ENCODE measurements around the gene GJA9. TPM values are rescaled to one million over a fixed set of nuclear protein-coding genes. Genes with fewer than 3 reads are reported as not detected.

The GJA9 gene
- total and polyA plus RNA-seq, 2 of the 8 experiments (the other 6 are each of a cell fraction or from before 2014, with no cell fraction given) = not detected

GRCh38 chr1:38859561-38860453, 21.6 kb downstream of the GJA9 start, which contains the start of gene RRAGC (continued):
- TF ChIP-seq RNF2 (IDR thresholded peaks at IDR 0.05; ENCODE audit: borderline replicate concordance, low read depth, low read length, missing control alignments, poor library complexity, severe bottlenecking) (no peak), POLR2A (IDR thresholded peaks at IDR 0.05; ENCODE audit: control extremely low read depth in 1 of 2, low read depth in 2 of 2, low read length in 2 of 2) (0 out of 3 replicates have a peak, but pooled peaks of 1 of the 2 experiments have one; percentile 21), EZH2 (IDR thresholded peaks at IDR 0.05; ENCODE audit: low read depth, low read length, severe bottlenecking) (no peak), TCF12 (IDR thresholded peaks at IDR 0.05; ENCODE audit: low read depth, low read length) (0 out of 2 replicates have a peak, but pooled peaks have one; percentile 57), ATF3 (IDR thresholded peaks at IDR 0.05; ENCODE audit: insufficient read depth, low read depth, low read length) (peak; percentile 100), CHD2 (IDR thresholded peaks at IDR 0.05; ENCODE audit: low read length) (peak; percentile 69), TAF1 (IDR thresholded peaks at IDR 0.05; ENCODE audit: low read depth, low read length) (peak; percentile 67; the same call in 1 of the 2 replicates), SP2 (IDR thresholded peaks at IDR 0.05; ENCODE audit: low read length) (peak; percentile 66), CREB1 (IDR thresholded peaks at IDR 0.05) (peak; percentile 55), YY1 (IDR thresholded peaks at IDR 0.05; ENCODE audit: low read depth, low read length) (no peak), HDAC2 (IDR thresholded peaks at IDR 0.05; ENCODE audit: borderline replicate concordance in 1 of 2, low read depth in 2 of 2, low read length in 2 of 2) (peak in 1 of 2 experiments; percentile 54; a peak in 1 of 4 replicates), PHF8 (conservative IDR thresholded peaks at IDR 0.05; ENCODE audit: low read depth, low read length) (peak; percentile 54), GTF2F1 (IDR thresholded peaks at IDR 0.05; ENCODE audit: borderline replicate concordance, low read depth, low read length) (no peak), RFX5 (IDR thresholded peaks at IDR 0.05; ENCODE audit: borderline replicate concordance, low read depth, low read length) (no peak), MAX (IDR thresholded peaks at IDR 0.05) (peak; percentile 84), SP1 (IDR thresholded peaks at IDR 0.05; ENCODE audit: low read depth, low read length) (peak; percentile 85)
